Spinal cord (tissue), 10 donors: ENCODE measurements around the gene MPPED2. TPM values are rescaled to one million over a fixed set of nuclear protein-coding genes. Genes with fewer than 3 reads are reported as not detected.

Source experiments
- DNase-seq, 6 donors: peaks; one replicate each; pipeline versions ENCODE4 v3.0.0 to v3.0.0-alpha.2; 2013 to 2015; ENCODE audit warnings: low spot score in 6 of 6, low read depth in 4 of 6
- H3K27ac ChIP-seq: one replicate; pipeline ENCODE4 v1.5.1; 2013; ENCODE audit warnings: low read depth, low read length, control low read depth
- H3K27me3 ChIP-seq: one replicate; pipeline ENCODE4 v1.6.1; 2013; ENCODE audit warnings: low read length; ENCODE audit not compliant: control insufficient read depth, insufficient read depth
- H3K36me3 ChIP-seq: one replicate; pipeline ENCODE4 v1.6.1; 2013; ENCODE audit warnings: low read length; ENCODE audit not compliant: control insufficient read depth, insufficient read depth
- H3K4me1 ChIP-seq: one replicate; pipeline ENCODE4 v1.6.1; 2013; ENCODE audit warnings: low read length; ENCODE audit not compliant: control insufficient read depth, insufficient read depth
- H3K4me3 ChIP-seq: one replicate; pipeline ENCODE4 v1.5.1; 2013; ENCODE audit warnings: low read depth, low read length, control low read depth
- H3K9me3 ChIP-seq: one replicate; pipeline ENCODE4 v1.6.1; 2013; ENCODE audit warnings: low read length; ENCODE audit not compliant: control insufficient read depth, insufficient read depth
- WGBS: methylation state at CpG from one replicate; pipeline ENCODE4 v1.1.5; 2013; ENCODE audit warnings: missing lambda C conversion rate; ENCODE audit not compliant: insufficient coverage; 5-methylcytosine and 5-hydroxymethylcytosine counted together
- polyA plus RNA-seq, 2 donors: library from polyadenylated mRNA; unstranded; fragments of 120-200 nt; gene quantifications; one replicate each; pipeline ENCODE4 v1.2.1, GENCODE V29; 2013; ENCODE audit not compliant: insufficient read length in 2 of 2
- total RNA-seq, 2 donors: library from RNA; depleted of rRNA in 1 of 2; stranded (reverse); fragments of 120-200 nt in 1 of 2; fragments of >200 nt in 1 of 2; gene quantifications; one replicate each; pipeline versions ENCODE4 v1.2.3 to v1.2.4, GENCODE V29; 2013 to 2014
- donor health status: healthy.

The MPPED2 gene
- total and polyA plus RNA-seq, 4 donors: 30.7 to 72.2 (median 71.0) TPM

DNA sequence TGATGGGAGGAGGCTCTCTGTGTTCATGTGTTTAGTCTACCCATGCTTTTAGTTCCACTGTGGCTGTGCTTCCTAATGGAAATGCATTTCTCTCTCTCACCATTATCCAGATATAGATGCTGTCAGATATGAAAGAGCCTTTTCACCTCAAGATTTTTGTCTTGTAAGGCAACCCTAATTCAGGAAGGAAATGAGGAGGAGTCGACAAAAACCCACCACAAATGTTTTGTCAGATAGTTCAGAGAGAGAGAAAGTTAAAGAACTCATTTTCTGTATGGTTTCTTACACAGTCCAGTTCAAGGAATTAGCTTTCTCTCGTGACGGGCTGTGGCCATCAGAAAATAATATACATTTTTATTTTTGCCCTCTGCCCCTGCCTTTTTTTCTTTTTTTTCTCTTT, 180.8 kb downstream of the MPPED2 start:
- Histone ChIP-seq H3K27ac (no peak overlapping the region), H3K4me1 (peaks cover 5% of the 10 kb centered on the region), H3K9me3 (no peaks in the 10 kb centered on the region), H3K36me3 (peaks cover 3% of the 10 kb centered on the region), H3K4me3 (no peak overlapping the region), H3K27me3 (no peaks in the 10 kb centered on the region)
- 100% methylated on average over 3 of the region's 3 CpGs for WGBS
- DNase-seq: no peak

- Histone ChIP-seq H3K27me3 (no peaks in the 10 kb centered on the region), H3K27ac (no peak overlapping the region), H3K9me3 (no peaks in the 10 kb centered on the region), H3K36me3 (peaks cover 3% of the 10 kb centered on the region), H3K4me3 (no peak overlapping the region), H3K4me1 (peaks cover 5% of the 10 kb centered on the region)
- DNase-seq: peak in 1 of 6 donors; percentile 61
- 80% methylated on average over 1 of the region's 3 CpGs for WGBS
Observed at GRCh38 chr11:30404136-30404535, 182.0 kb downstream of the MPPED2 start.

DNA sequence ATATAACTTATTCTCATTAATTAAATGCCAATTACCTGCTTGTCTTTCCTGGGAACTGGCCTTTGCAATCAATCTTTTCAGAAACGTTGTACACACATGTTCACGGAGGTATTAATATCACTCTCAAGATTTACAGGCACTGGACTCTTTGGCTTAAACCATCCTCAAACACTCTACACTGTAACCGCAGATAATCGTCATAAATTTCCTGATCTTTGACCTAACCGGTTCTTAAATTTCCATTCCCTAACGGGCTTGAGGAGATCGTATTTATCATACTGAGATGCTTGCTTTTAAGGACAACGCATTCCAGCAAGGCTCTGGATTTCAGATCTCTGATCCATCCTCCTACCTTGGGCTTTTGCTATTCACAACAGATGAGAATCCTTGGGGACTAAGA, 190.4 kb downstream of the MPPED2 start:
- no peaks in the 10 kb centered on the region for H3K27me3 ChIP-seq
- no peak overlapping the region for H3K4me3 ChIP-seq
- 83% methylated on average over 5 of the region's 8 CpGs for WGBS
- H3K27ac ChIP-seq: no peak overlapping the region
- no peaks in the 10 kb centered on the region for H3K36me3 ChIP-seq
- H3K4me1 ChIP-seq: peaks cover 3% of the 10 kb centered on the region
- DNase-seq: no peak
- no peaks in the 10 kb centered on the region for H3K9me3 ChIP-seq

- Histone ChIP-seq H3K27ac (peak overlapping the region; percentile 69), H3K4me1 (peaks cover 9% of the 10 kb centered on the region), H3K36me3 (no peaks in the 10 kb centered on the region), H3K27me3 (no peaks in the 10 kb centered on the region), H3K4me3 (no peak overlapping the region), H3K9me3 (no peaks in the 10 kb centered on the region)
- 50% methylated on average over 1 of the region's 1 CpG for WGBS
- no peak for DNase-seq
Observed at GRCh38 chr11:30393012-30393411, 193.1 kb downstream of the MPPED2 start.

DNA sequence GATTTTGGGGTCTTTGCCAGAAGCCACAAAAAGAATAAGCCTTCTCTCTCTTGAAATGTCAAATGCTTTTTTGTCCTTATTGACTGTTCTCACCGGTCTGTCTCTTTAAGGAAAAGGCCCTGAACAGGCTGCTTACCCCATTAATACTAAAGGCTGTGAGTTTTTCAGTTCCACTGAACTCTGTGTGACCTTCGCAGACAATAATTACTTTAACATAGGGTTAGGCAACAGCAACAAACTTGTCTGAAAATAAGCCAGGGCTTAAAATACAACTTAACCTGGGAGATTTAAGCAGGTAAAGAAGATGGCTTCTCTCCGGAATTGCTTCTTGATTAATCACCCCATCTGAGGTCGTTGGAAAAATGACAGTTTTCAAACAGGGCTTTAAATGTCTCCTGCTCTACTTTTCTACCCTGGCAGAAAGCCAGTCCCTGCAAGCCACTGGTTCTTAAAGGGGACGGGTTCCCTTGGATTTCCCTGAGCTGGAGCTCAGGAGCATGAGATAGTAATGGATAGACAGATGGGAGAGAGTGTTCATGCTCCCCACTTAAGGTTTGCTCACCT, 193.8 kb downstream of the MPPED2 start:
- 7% methylated on average over 3 of the region's 5 CpGs for WGBS
- H3K4me3 ChIP-seq: no peak overlapping the region

GRCh38 chr11:30388957-30389356, 197.2 kb downstream of the MPPED2 start:
- no peaks in the 10 kb centered on the region for H3K27me3 ChIP-seq
- DNase-seq: no peak
- no CpG with 5 or more reads among the region's 3 CpGs for WGBS

More for the DNA sequence above, 193.8 kb downstream of the MPPED2 start:
- no peaks in the 10 kb centered on the region for H3K9me3 ChIP-seq
- H3K27me3 ChIP-seq: no peaks in the 10 kb centered on the region
- no peaks in the 10 kb centered on the region for H3K36me3 ChIP-seq
- H3K4me1 ChIP-seq: peaks cover 16% of the 10 kb centered on the region
- peak; percentile 41 to 86 (median 49) for DNase-seq
- peak overlapping the region; percentile 69 for H3K27ac ChIP-seq

GRCh38 chr11:30387891-30388861, 198.0 kb downstream of the MPPED2 start:
- WGBS: 75% methylated on average over 13 of the region's 19 CpGs
- Histone ChIP-seq H3K27me3 (no peaks in the 10 kb centered on the region), H3K36me3 (no peaks in the 10 kb centered on the region), H3K4me1 (peaks cover 18% of the 10 kb centered on the region), H3K4me3 (no peak overlapping the region), H3K9me3 (no peaks in the 10 kb centered on the region), H3K27ac (no peak overlapping the region)
- peak in 1 of 6 donors; percentile 75 for DNase-seq

More at GRCh38 chr11:30388957-30389356, 197.2 kb downstream of the MPPED2 start:
- H3K9me3 ChIP-seq: no peaks in the 10 kb centered on the region
- H3K27ac ChIP-seq: no peak overlapping the region
- peaks cover 18% of the 10 kb centered on the region for H3K4me1 ChIP-seq
- H3K4me3 ChIP-seq: no peak overlapping the region
- H3K36me3 ChIP-seq: no peaks in the 10 kb centered on the region

DNA sequence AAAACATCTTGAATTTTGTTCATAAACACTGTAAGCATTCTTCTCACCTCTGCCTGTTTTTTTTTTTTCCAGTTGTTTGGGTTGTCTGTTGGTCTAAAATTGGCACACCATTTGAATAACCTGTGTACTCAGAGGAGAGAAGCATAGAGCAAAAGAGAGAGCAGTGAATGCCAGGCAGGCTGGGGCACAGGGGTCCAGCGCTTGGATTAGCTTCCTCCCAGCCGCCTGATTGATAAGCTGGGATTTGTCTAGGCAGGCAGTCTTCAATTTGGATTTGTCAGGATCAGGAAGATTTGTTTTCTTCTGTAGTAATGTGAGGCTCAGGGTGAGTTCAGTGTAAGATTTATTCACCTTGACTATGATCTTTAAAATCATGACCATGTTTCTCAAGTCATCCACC, 204.3 kb downstream of the MPPED2 start:
- WGBS: 62% methylated on average over 2 of the region's 2 CpGs
- Histone ChIP-seq H3K4me3 (no peak overlapping the region), H3K9me3 (no peaks in the 10 kb centered on the region), H3K36me3 (no peaks in the 10 kb centered on the region), H3K4me1 (no peaks in the 10 kb centered on the region), H3K27me3 (no peaks in the 10 kb centered on the region), H3K27ac (no peak overlapping the region)
- DNase-seq: no peak

DNA sequence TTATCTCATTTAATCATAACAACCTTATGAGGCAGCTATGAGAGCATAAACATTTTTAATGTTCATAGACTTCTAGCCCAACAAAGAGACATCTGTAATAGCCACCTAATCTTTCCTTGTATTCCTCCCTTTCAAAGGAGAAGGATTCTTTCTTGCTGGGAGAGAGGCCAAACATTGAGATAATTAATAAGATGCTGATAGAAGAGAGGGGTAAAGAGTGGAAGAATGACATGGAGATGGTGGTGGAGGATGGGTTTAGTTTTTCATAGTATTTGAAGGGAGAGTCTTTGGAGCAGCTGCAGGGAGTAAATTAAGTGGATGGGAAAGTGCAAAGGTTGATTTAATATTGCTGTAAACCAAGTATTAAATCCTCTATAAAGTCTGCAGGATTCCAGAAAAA, 205.3 kb downstream of the MPPED2 start:
- no peaks in the 10 kb centered on the region for H3K9me3 ChIP-seq
- no peaks in the 10 kb centered on the region for H3K27me3 ChIP-seq
- H3K27ac ChIP-seq: no peak overlapping the region
- no peaks in the 10 kb centered on the region for H3K4me1 ChIP-seq
- no peak for DNase-seq
- no peaks in the 10 kb centered on the region for H3K36me3 ChIP-seq
- H3K4me3 ChIP-seq: no peak overlapping the region

GRCh38 chr11:30377347-30377746, 208.8 kb downstream of the MPPED2 start:
- no peak for DNase-seq
- Histone ChIP-seq H3K9me3 (no peaks in the 10 kb centered on the region), H3K36me3 (no peaks in the 10 kb centered on the region), H3K27me3 (no peaks in the 10 kb centered on the region), H3K27ac (no peak overlapping the region), H3K4me3 (no peak overlapping the region), H3K4me1 (no peaks in the 10 kb centered on the region)
- 100% methylated on average over 1 of the region's 2 CpGs for whole genome bisulfite sequencing
